Measurements from ENCODE around the gene IL11RA.

DNA sequence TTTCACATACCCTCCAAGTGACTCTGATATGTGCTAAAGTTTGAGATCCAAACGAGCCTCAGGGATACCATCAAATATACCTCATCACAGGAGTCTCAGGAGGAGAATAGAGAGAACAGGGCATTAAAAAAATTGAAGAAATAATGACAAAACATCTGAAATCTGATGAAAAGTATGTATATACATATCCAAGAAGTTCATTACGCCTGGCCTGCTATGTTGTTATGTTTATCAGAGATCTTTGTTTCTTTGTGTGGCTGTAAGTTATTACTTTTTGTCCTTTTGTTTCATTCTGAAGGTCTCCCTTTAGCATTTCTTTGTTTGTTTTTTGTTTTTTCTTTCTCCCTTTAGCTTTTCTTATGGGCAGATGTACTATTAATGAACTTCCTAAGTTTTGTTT is 41.6 kb downstream of the IL11RA start:
- TF ChIP-seq SUZ12 (IDR thresholded peaks at IDR 0.05; ENCODE audit: extremely low read depth, insufficient read depth, insufficient read length) (no peak), ZNF274 (IDR thresholded peaks at IDR 0.05; ENCODE audit: low read depth, low read length) (no peak), YY1 (IDR thresholded peaks at IDR 0.05; ENCODE audit: insufficient read depth, insufficient read length) (no peak)
